ENCODE results near the gene DFFB.

DNA sequence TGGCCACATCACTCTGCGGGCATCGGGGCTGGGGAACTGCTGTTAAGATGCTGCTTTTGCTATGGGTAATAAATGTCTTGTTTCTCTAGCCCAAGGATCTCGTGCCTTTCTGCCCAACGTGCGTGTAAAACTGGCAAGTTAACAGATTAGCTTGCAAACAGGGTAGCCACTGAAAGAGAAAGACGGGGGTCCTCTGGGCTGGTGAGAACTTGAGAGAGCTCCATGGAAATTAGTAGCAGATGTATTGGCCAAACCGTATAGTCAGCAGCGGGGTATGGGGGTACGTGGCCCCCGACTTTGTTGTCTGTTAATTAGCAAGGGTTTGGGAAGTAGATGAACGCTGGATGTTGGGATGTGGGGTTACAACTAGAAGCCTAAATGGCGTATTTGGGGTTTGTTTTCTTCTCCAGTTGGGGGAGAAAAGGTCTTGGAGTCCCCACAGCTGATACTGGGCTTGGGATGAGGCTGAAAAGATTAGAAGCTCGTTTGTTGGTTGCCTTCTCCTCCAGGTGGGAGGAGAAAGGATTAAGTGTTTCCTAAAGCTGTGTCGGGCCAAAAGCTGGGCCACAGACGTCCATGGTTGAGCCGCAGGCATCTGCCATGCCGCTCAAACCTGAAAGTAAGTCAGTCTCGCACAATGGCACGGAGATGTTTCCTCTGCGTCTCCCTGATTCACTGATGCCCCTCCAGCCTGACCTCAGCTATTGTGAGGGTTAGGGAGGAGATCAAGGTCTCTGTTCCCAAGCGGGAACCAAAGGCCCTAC is 75.1 kb downstream of the DFFB start:
- no peak for TF ChIP-seq MYC (IDR thresholded peaks at IDR 0.05; ENCODE audit: low read depth, low read length)
- TF ChIP-seq, protein P1, sequence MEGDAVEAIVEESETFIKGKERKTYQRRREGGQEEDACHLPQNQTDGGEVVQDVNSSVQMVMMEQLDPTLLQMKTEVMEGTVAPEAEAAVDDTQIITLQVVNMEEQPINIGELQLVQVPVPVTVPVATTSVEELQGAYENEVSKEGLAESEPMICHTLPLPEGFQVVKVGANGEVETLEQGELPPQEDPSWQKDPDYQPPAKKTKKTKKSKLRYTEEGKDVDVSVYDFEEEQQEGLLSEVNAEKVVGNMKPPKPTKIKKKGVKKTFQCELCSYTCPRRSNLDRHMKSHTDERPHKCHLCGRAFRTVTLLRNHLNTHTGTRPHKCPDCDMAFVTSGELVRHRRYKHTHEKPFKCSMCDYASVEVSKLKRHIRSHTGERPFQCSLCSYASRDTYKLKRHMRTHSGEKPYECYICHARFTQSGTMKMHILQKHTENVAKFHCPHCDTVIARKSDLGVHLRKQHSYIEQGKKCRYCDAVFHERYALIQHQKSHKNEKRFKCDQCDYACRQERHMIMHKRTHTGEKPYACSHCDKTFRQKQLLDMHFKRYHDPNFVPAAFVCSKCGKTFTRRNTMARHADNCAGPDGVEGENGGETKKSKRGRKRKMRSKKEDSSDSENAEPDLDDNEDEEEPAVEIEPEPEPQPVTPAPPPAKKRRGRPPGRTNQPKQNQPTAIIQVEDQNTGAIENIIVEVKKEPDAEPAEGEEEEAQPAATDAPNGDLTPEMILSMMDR (IDR thresholded peaks at IDR 0.05; ENCODE audit: extremely low read depth in 1 of 2, insufficient read depth in 1 of 2, low read depth in 1 of 2, low read length in 2 of 2), result no peak
